HS-5 (cell line): ENCODE data around the gene ARPC1A.
"Not testable (repeated sequence)": the region's sequence is repeated elsewhere in the genome, so short reads cannot be mapped to it uniquely, and the experiment has no call there.

ENCODE experiments used
- DNase-seq: peaks from one replicate; pipeline ENCODE4 v3.0.0-alpha.2; 2012; ENCODE audit warnings: low read depth

ARPC1A gene

GRCh38 chr7:99322659-99323058 is 3.0 kb upstream of the ARPC1A start:
- DNase-seq = not testable (repeated sequence)

GRCh38 chr7:99324559-99324958 is 1.1 kb upstream of the ARPC1A start:
- DNase-seq = no peak

- no peak for DNase-seq
Observed at GRCh38 chr7:99325001-99325493, 651 bp upstream of the ARPC1A start.

- DNase-seq = no peak
Observed at GRCh38 chr7:99326408-99326782, 697 bp downstream of the ARPC1A start.

GRCh38 chr7:99330314-99330961 is 4.7 kb downstream of the ARPC1A start:
- DNase-seq = peak; percentile 74

GRCh38 chr7:99331002-99331401 is 5.3 kb downstream of the ARPC1A start:
- DNase-seq = no peak

GRCh38 chr7:99339595-99339994 is 13.9 kb downstream of the ARPC1A start:
- no peak for DNase-seq

- DNase-seq = no peak
Observed at GRCh38 chr7:99340659-99341058, 15.0 kb downstream of the ARPC1A start.

GRCh38 chr7:99344061-99344647 is 18.5 kb downstream of the ARPC1A start:
- no peak for DNase-seq

GRCh38 chr7:99350641-99351040 is 24.9 kb downstream of the ARPC1A start:
- not testable (repeated sequence) for DNase-seq

- no peak for DNase-seq
Observed at GRCh38 chr7:99352247-99352646, 26.5 kb downstream of the ARPC1A start.

- DNase-seq = no peak
Observed at GRCh38 chr7:99355098-99355497, 29.4 kb downstream of the ARPC1A start.

- no peak for DNase-seq
Observed at GRCh38 chr7:99357701-99358490, 32.2 kb downstream of the ARPC1A start.

GRCh38 chr7:99358521-99358920 is 32.8 kb downstream of the ARPC1A start:
- not testable (repeated sequence) for DNase-seq

GRCh38 chr7:99359465-99360154 is 33.9 kb downstream of the ARPC1A start:
- DNase-seq = no peak

- DNase-seq = no peak
Observed at GRCh38 chr7:99362801-99363200, 37.1 kb downstream of the ARPC1A start.

GRCh38 chr7:99363286-99363685 is 37.6 kb downstream of the ARPC1A start:
- no peak for DNase-seq

GRCh38 chr7:99365318-99366141 is 39.8 kb downstream of the ARPC1A start:
- no peak for DNase-seq

GRCh38 chr7:99366646-99367045 is 40.9 kb downstream of the ARPC1A start:
- DNase-seq = no peak

- DNase-seq = no peak
Observed at GRCh38 chr7:99368750-99369389, 43.2 kb downstream of the ARPC1A start.

- DNase-seq = no peak
Observed at GRCh38 chr7:99369767-99370391, 44.2 kb downstream of the ARPC1A start.
